K562 (cell line): ENCODE results near the gene FOXL3. TPM values are rescaled to one million over a fixed set of nuclear protein-coding genes. Genes with fewer than 3 reads are reported as not detected.

ENCODE experiments used
- ATAC-seq: fragments of 200-7000 bp; cut with Tn5 transposase; 3 replicates; pipeline ENCODE4 v1.9.1; 2020; ENCODE audit warnings: moderate library complexity
- BruUV-seq: library from RNA; stranded (reverse); fragments of 400-500 nt; replicated peaks from 2 replicates; lab custom pipeline; 2021; lab: Mats Ljungman, UMichigan
- CTCF ChIA-PET: fragments of 300-600 bp; formaldehyde crosslinking; extraction: SDS; loops from one replicate; lab custom pipeline; 2021; ENCODE audit warnings: low intra/inter-chr PET ratio; lab: Yijun Ruan, JAX
- POLR2A ChIA-PET: fragments of 300-600, 350-650 bp; sonication (Branson Sonifier 250); formaldehyde crosslinking; extraction: SDS; loops from one replicate; lab custom pipeline; 2021; ENCODE audit warnings: antibody characterized with exemption, inconsistent platforms; lab: Yijun Ruan, JAX
- DNase-seq, 4 experiments: peaks; one replicate each; pipeline versions ENCODE4 v3.0.0 to v3.0.0-alpha.2; 2011 to 2018; ENCODE audit warnings: low spot score in 3 of 4, mixed read lengths in 3 of 4; ENCODE audit errors: extremely low read depth in 1 of 4
- FAIRE-seq: peaks from 2 replicates; lab custom pipeline; 2011; peaks lifted over from hg19 to GRCh38; lab: Jason Lieb, UNC
- H2AFZ ChIP-seq: 2 replicates; pipeline ENCODE4 v1.6.0; 2011; ENCODE audit warnings: low read depth, low read length, control low read depth, inconsistent platforms
- H3K27ac ChIP-seq: fragments of 200-600 bp; 3 replicates; pipeline ENCODE4 v1.8.0; 2011; ENCODE audit warnings: low read depth, mild to moderate bottlenecking, control low read depth, inconsistent platforms, low read length, moderate library complexity, mixed read lengths; ENCODE audit errors: extremely low read depth
- H3K27me3 ChIP-seq, 2 experiments: fragments of 300-600 bp in 1 of 2; 2 replicates in 1 of 2; 3 replicates in 1 of 2; pipeline versions ENCODE4 v1.6.0 to v1.8.0; 2011; ENCODE audit warnings: inconsistent platforms in 2 of 2, low read length in 2 of 2, mild to moderate bottlenecking in 1 of 2, mixed read lengths in 1 of 2, moderate library complexity in 1 of 2; ENCODE audit not compliant: control insufficient read depth in 2 of 2, insufficient read depth in 2 of 2
- H3K36me3 ChIP-seq: fragments of 300-600 bp; 3 replicates; pipeline ENCODE4 v1.8.0; 2011; ENCODE audit warnings: mild to moderate bottlenecking, low read length, inconsistent platforms; ENCODE audit not compliant: control insufficient read depth, insufficient read depth
- H3K4me1 ChIP-seq, 2 experiments: fragments of 200-600 bp in 1 of 2; replicated peaks in 1 of 2; 2 replicates in 1 of 2; 3 replicates in 1 of 2; pipeline versions ENCODE4 v1.5.1 to v1.8.0; 2011; ENCODE audit warnings: inconsistent platforms in 2 of 2, low read length in 2 of 2, mild to moderate bottlenecking in 1 of 2, mixed read lengths in 1 of 2, moderate library complexity in 1 of 2; ENCODE audit not compliant: control insufficient read depth in 2 of 2, insufficient read depth in 2 of 2
- H3K4me2 ChIP-seq: 2 replicates; pipeline ENCODE4 v1.6.1; 2011; ENCODE audit warnings: low read length, control low read depth, inconsistent platforms, mixed read lengths; ENCODE audit not compliant: insufficient read depth
- H3K4me3 ChIP-seq: fragments of 200-600 bp; sonication (generic), shearing (Covaris generic); 2 replicates; pipeline ENCODE4 v1.5.1; 2016; ENCODE audit warnings: control low read depth, inconsistent platforms
- H3K79me2 ChIP-seq: fragments of 200-600 bp; 3 replicates; pipeline ENCODE4 v1.8.0; 2011; ENCODE audit warnings: low read length, inconsistent platforms; ENCODE audit not compliant: control insufficient read depth, insufficient read depth
- H3K9ac ChIP-seq, 2 experiments: 2 replicates each; pipeline versions ENCODE4 v1.6.0 to v1.6.1; 2011; ENCODE audit warnings: low read depth in 2 of 2, low read length in 2 of 2, control low read depth in 1 of 2, inconsistent platforms in 1 of 2, mild to moderate bottlenecking in 1 of 2, mixed read lengths in 1 of 2; ENCODE audit not compliant: insufficient read depth in 1 of 2
- H3K9me1 ChIP-seq: one replicate; pipeline ENCODE4 v1.6.0; 2011; ENCODE audit warnings: inconsistent platforms, mild to moderate bottlenecking, low read length, moderate library complexity; ENCODE audit not compliant: control insufficient read depth, insufficient read depth
- H3K9me3 ChIP-seq: replicated peaks from 2 replicates; pipeline ENCODE4 v1.5.1; 2011; ENCODE audit warnings: low read depth, low read length, inconsistent platforms; ENCODE audit not compliant: control insufficient read depth, insufficient read depth
- H4K20me1 ChIP-seq: replicated peaks from 2 replicates; pipeline ENCODE4 v1.6.1; 2011; ENCODE audit warnings: low read length, inconsistent platforms, mixed read lengths; ENCODE audit not compliant: control insufficient read depth, insufficient read depth
- BDP1 ChIP-seq: IDR thresholded peaks from 3 replicates; pipeline ENCODE4 v1.6.1; 2011; ENCODE audit not compliant: insufficient read length, insufficient read depth
- CBX1 ChIP-seq: sonication (generic); IDR thresholded peaks from 2 replicates; pipeline ENCODE4 v1.6.1; 2016; ENCODE audit warnings: antibody characterized with exemption, low read depth, mild to moderate bottlenecking
- CHAMP1 ChIP-seq: fragments of 450-650 bp; IDR thresholded peaks from 2 replicates; pipeline ENCODE4 v1.6.1; 2016; ENCODE audit warnings: mild to moderate bottlenecking
- CXXC5 ChIP-seq: fragments of 250-450 bp; sonication (Bioruptor Pico); IDR thresholded peaks from 2 replicates; pipeline ENCODE4 v1.8.0; 2022; ENCODE audit warnings: inconsistent platforms, mild to moderate bottlenecking, moderate library complexity
- E2F5 ChIP-seq: sonication (generic); formaldehyde crosslinking; IDR thresholded peaks from 2 replicates; pipeline ENCODE4 v1.8.0; 2022; ENCODE audit warnings: mild to moderate bottlenecking, missing genetic modification reagents
- FOXK2 ChIP-seq, 2 experiments: fragments of 450-650 bp; IDR thresholded peaks in 1 of 2; conservative IDR thresholded peaks in 1 of 2; 2 replicates each; pipeline ENCODE4 v1.6.1; 2016; ENCODE audit warnings: low read depth in 2 of 2, mild to moderate bottlenecking in 1 of 2
- GMEB1 ChIP-seq: fragments of 250-450 bp; sonication (Bioruptor Pico); IDR thresholded peaks from 2 replicates; pipeline ENCODE4 v1.4.0; 2020; ENCODE audit warnings: mild to moderate bottlenecking
- KLF10 ChIP-seq: fragments of 250-450 bp; sonication (Bioruptor Pico); IDR thresholded peaks from 2 replicates; pipeline ENCODE4 v1.6.1; 2021; ENCODE audit warnings: matching md5 sums
- MXI1 ChIP-seq: IDR thresholded peaks from 2 replicates; pipeline ENCODE4 v1.6.1; 2011; ENCODE audit warnings: low read depth, mild to moderate bottlenecking, improper control_type of control experiment, low read length
- NFRKB ChIP-seq: fragments of 450-650 bp; IDR thresholded peaks from 2 replicates; pipeline ENCODE4 v1.6.1; 2016; ENCODE audit warnings: low read depth
- POLR2AphosphoS5 ChIP-seq: IDR thresholded peaks from 2 replicates; pipeline ENCODE4 v1.6.1; 2011; ENCODE audit warnings: mild to moderate bottlenecking, low read depth, low read length, moderate library complexity; ENCODE audit not compliant: control insufficient read depth, insufficient read depth
- POLR3G ChIP-seq: IDR thresholded peaks from 2 replicates; pipeline ENCODE4 v1.6.1; 2011; ENCODE audit not compliant: insufficient read length, insufficient replicate concordance; ENCODE audit errors: extremely low read depth
- PURB ChIP-seq: sonication (generic); formaldehyde crosslinking; IDR thresholded peaks from 2 replicates; pipeline ENCODE4 v1.9.0; 2021; ENCODE audit warnings: low read depth, mild to moderate bottlenecking, missing genetic modification reagents
- SLC30A9 ChIP-seq: fragments of 250-450 bp; sonication (Bioruptor Pico); IDR thresholded peaks from 2 replicates; pipeline ENCODE4 v1.8.0; 2022; ENCODE audit warnings: mild to moderate bottlenecking, moderate library complexity
- SMAD1 ChIP-seq: fragments of 150-350 bp; IDR thresholded peaks from 2 replicates; pipeline ENCODE4 v1.6.1; 2014; ENCODE audit warnings: low read length, low read depth; ENCODE audit not compliant: partially characterized antibody
- ZKSCAN8 ChIP-seq: fragments of 200-800 bp; sonication (Bioruptor generic); IDR thresholded peaks from 2 replicates; pipeline ENCODE4 v1.6.1; 2016; ENCODE audit warnings: missing genetic modification characterization, missing compliant biosample characterization
- ZNF24 ChIP-seq: fragments of 450-650 bp; IDR thresholded peaks from 2 replicates; pipeline ENCODE4 v1.6.1; 2016
- ZNF444 ChIP-seq: fragments of 250-450 bp; sonication (Bioruptor Pico); IDR thresholded peaks from 2 replicates; pipeline ENCODE4 v1.4.0; 2020; ENCODE audit warnings: mild to moderate bottlenecking, moderate library complexity
- WGBS: fragments of 100-300 bp; shearing (Covaris generic); methylation state at CpG from one replicate; pipeline ENCODE4 v1.1.6; 2016; ENCODE audit warnings: low coverage, mixed read lengths; ENCODE audit not compliant: insufficient coverage; ENCODE audit errors: missing lambda C conversion rate; 5-methylcytosine and 5-hydroxymethylcytosine counted together
- in situ Hi-C: fragments of 300-500 bp; cut with MboI; formaldehyde crosslinking; loops from 4 replicates; pipeline ENCODE4 v1.15.0; 2018; ENCODE audit warnings: inconsistent platforms, mixed read lengths
- intact Hi-C: fragments of 100-400 bp; cut with micrococcal nuclease; formaldehyde crosslinking; loops from 2 replicates; pipeline ENCODE4 v1.14.2; 2022
- polyA plus RNA-seq, 8 experiments: library from polyadenylated mRNA; depleted of rRNA in 4 of 8; stranded (reverse) in 5 of 8; unstranded in 3 of 8; fragments of >200 nt; fragmentation: Nextera tagmentation in 2 of 8; fragmentation: Illumina TruSeq in 1 of 8; extraction: Ambion mirVana in 2 of 8; extraction: Trizol in 1 of 8; gene quantifications; 2 replicates each; pipeline versions ENCODE4 v1.2.1 to v1.2.3, GENCODE V29; 2011 to 2014; ENCODE audit warnings: inconsistent platforms in 1 of 8, missing spikeins in 1 of 8
- total RNA-seq, 7 experiments: library from RNA; depleted of rRNA in 6 of 7; stranded (reverse); fragments of >200 nt in 6 of 7; fragmentation: Illumina TruSeq in 2 of 7; extraction: Trizol in 2 of 7; gene quantifications; 2 replicates each; pipeline versions ENCODE4 v1.2.1 to v1.2.3, GENCODE V29; 2011 to 2021; ENCODE audit warnings: low replicate concordance in 1 of 7

FOXL3 gene
- total and polyA plus RNA-seq, 9 of the 15 experiments (the other 6 are each of a cell fraction or from before 2014, with no cell fraction given) = not detected

DNA sequence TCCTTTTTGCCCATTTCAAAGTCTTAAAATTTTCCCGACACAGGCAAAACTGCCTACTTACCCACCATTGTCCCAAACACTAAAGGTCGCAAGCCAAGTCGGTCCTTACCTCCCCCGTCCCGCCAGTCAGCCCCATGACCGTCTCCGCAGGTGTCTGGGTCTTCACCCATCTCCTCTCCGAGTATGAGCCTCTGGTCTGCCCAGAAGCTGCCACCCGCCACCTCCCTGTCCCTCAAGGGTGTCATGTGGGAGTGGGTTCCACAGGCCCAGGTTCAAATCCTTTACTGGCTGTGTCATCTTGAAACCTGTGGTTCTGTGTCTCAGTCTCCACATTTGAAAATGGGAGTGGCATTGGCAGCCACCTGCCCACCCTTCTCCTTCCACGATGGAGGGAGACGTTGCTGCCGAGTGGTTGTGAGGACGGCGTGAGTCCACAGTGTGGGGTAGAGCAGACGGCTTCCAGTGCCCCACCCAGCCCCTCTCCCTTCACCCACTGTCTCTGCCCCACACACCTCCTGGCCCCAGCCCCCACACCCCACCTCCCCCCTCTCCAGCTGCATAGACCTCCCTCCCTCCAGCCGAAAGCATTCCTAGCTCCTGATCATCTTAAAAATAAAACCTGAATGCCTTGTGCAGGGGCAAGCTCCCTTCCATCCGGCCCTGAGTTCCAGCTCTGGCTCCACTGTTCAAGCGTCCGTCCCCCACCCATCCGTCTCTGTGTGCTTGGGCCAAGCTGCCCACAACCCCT, 35.3 kb downstream of the FOXL3 start:
- no peak for DNase-seq
- no TSS peak for BruUV-seq
- in situ Hi-C loops = no loop called here
- Histone ChIP-seq H3K9ac (no peak overlapping the region), H3K9me1 (no peaks in the 10 kb centered on the region), H4K20me1 (no peaks in the 10 kb centered on the region; the same call in 1 of the 2 replicates), H3K27ac (no peak overlapping the region), H3K27me3 (peaks cover 49 to 67% of the 10 kb centered on the region in 2 experiments), H3K4me1 (peaks cover 0 to 15% of the 10 kb centered on the region in 2 experiments; a peak in 2 of 5 replicates), H3K9me3 (peaks cover 3% of the 10 kb centered on the region; the same call in 1 of the 2 replicates), H3K36me3 (no peaks in the 10 kb centered on the region), H3K4me2 (no peak overlapping the region), H3K4me3 (no peak overlapping the region), H3K79me2 (no peaks in the 10 kb centered on the region), H2AFZ (no peak overlapping the region)
- FAIRE-seq = no peak
- TF ChIP-seq CBX1 = no peak
- TF ChIP-seq PURB = no peak
- TF ChIP-seq KLF10 = no peak
- no peak for TF ChIP-seq SMAD1
- TF ChIP-seq SLC30A9 = no peak
- no peak for TF ChIP-seq NFRKB
- TF ChIP-seq ZNF24 = no peak
- no peak for TF ChIP-seq MXI1
- TF ChIP-seq POLR2AphosphoS5 = no peak
- no peak for TF ChIP-seq CXXC5 (CRISPR knock-in tag)
- no peak for TF ChIP-seq BDP1
- no peak for TF ChIP-seq GMEB1
- TF ChIP-seq POLR3G = no peak
- no peak for TF ChIP-seq ZKSCAN8
- TF ChIP-seq E2F5 (CRISPR knock-in tag) = no peak
- TF ChIP-seq FOXK2 (conservative IDR thresholded peaks at IDR 0.05 in 1 of 2, IDR thresholded peaks at IDR 0.05 in 1 of 2; ENCODE audit: low read depth in 2 of 2) = no peak
- TF ChIP-seq ZNF444 (CRISPR knock-in tag) = no peak
- TF ChIP-seq CHAMP1 = no peak
- ChIA-PET CTCF (no interaction called here), POLR2A (interaction anchor here (0.5 to 0.7 kb wide), 3 partner anchors 32 to 668 kb away, joined by 3 to 4 read pairs (median 3); no protein-coding TSS in a partner anchor)
- intact Hi-C loops = loop anchor here (10.0 kb wide), 1 partner anchor 850 kb away; no protein-coding TSS in a partner anchor
- ATAC-seq = no peak
- 7% methylated on average over 19 of the region's 20 CpGs for WGBS
